HL-60 (cell line): ENCODE data around the gene POLR1A.

Source experiments
- DNase-seq, 2 experiments: peaks; one replicate each; pipeline ENCODE4 v3.0.0-alpha.2; 2010 to 2020; ENCODE audit warnings: low read depth in 1 of 2, low spot score in 1 of 2
- H3K27ac ChIP-seq: fragments of 250-450 bp; sonication (Bioruptor Pico); replicated peaks from 2 replicates; pipeline ENCODE4 v1.5.1; 2020; ENCODE audit warnings: mild to moderate bottlenecking, moderate library complexity
- H3K27me3 ChIP-seq: fragments of 250-450 bp; sonication (Bioruptor Pico); 2 replicates; pipeline ENCODE4 v1.5.1; 2021; ENCODE audit warnings: mild to moderate bottlenecking, moderate library complexity; ENCODE audit not compliant: insufficient read depth, poor library complexity, severe bottlenecking
- H3K4me3 ChIP-seq: replicated peaks from 2 replicates; pipeline ENCODE4 v1.5.1; 2011; ENCODE audit warnings: mild to moderate bottlenecking, control low read depth, low read length; ENCODE audit not compliant: insufficient read depth
- GABPA ChIP-seq: IDR thresholded peaks from 2 replicates; pipeline ENCODE4 v1.6.1; 2012; ENCODE audit warnings: low read depth
- POLR2AphosphoS5 ChIP-seq: IDR thresholded peaks from 2 replicates; pipeline ENCODE4 v1.6.1; 2012; ENCODE audit warnings: low read depth
- SPI1 ChIP-seq: IDR thresholded peaks from 2 replicates; pipeline ENCODE4 v1.6.1; 2012; ENCODE audit warnings: low read depth, mild to moderate bottlenecking, borderline replicate concordance
- TF ChIP-seq, protein P1 (sequence below): IDR thresholded peaks from 2 replicates; pipeline ENCODE4 v1.6.1; 2012; ENCODE audit warnings: low read depth; ENCODE audit not compliant: insufficient replicate concordance
- TF ChIP-seq, protein P2 (sequence below): IDR thresholded peaks from one replicate; pipeline ENCODE4 v1.5.1; 2011; ENCODE audit warnings: low read length, control low read depth, inconsistent platforms; ENCODE audit not compliant: insufficient read depth

POLR1A gene

DNA sequence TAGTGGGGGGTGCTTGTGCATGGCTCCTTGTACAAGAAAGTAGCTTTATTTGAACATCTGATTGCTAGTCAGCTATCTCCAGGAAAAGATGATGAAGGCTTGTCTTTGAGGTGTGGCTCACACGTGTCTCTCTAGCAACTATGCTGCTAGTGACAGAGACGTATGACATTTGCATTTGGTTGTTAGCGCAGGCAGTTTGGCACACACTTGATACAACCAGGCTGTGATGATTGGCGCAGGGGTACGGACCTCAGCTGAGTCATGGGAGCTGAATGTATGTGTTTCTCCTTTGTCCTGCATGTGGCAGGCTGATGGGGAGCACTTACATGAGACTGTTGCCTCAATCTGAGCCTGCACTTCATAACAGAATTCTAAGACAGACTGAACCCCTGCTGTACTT, 30.0 kb upstream of the POLR1A start:
- TF ChIP-seq POLR2AphosphoS5 (no peak), SPI1 (no peak), GABPA (no peak)
- TF ChIP-seq, protein P1, sequence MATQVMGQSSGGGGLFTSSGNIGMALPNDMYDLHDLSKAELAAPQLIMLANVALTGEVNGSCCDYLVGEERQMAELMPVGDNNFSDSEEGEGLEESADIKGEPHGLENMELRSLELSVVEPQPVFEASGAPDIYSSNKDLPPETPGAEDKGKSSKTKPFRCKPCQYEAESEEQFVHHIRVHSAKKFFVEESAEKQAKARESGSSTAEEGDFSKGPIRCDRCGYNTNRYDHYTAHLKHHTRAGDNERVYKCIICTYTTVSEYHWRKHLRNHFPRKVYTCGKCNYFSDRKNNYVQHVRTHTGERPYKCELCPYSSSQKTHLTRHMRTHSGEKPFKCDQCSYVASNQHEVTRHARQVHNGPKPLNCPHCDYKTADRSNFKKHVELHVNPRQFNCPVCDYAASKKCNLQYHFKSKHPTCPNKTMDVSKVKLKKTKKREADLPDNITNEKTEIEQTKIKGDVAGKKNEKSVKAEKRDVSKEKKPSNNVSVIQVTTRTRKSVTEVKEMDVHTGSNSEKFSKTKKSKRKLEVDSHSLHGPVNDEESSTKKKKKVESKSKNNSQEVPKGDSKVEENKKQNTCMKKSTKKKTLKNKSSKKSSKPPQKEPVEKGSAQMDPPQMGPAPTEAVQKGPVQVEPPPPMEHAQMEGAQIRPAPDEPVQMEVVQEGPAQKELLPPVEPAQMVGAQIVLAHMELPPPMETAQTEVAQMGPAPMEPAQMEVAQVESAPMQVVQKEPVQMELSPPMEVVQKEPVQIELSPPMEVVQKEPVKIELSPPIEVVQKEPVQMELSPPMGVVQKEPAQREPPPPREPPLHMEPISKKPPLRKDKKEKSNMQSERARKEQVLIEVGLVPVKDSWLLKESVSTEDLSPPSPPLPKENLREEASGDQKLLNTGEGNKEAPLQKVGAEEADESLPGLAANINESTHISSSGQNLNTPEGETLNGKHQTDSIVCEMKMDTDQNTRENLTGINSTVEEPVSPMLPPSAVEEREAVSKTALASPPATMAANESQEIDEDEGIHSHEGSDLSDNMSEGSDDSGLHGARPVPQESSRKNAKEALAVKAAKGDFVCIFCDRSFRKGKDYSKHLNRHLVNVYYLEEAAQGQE, result no peak
- TF ChIP-seq, protein P2, sequence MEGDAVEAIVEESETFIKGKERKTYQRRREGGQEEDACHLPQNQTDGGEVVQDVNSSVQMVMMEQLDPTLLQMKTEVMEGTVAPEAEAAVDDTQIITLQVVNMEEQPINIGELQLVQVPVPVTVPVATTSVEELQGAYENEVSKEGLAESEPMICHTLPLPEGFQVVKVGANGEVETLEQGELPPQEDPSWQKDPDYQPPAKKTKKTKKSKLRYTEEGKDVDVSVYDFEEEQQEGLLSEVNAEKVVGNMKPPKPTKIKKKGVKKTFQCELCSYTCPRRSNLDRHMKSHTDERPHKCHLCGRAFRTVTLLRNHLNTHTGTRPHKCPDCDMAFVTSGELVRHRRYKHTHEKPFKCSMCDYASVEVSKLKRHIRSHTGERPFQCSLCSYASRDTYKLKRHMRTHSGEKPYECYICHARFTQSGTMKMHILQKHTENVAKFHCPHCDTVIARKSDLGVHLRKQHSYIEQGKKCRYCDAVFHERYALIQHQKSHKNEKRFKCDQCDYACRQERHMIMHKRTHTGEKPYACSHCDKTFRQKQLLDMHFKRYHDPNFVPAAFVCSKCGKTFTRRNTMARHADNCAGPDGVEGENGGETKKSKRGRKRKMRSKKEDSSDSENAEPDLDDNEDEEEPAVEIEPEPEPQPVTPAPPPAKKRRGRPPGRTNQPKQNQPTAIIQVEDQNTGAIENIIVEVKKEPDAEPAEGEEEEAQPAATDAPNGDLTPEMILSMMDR, result no peak
- Histone ChIP-seq H3K4me3 (no peak overlapping the region), H3K27me3 (no peaks in the 10 kb centered on the region), H3K27ac (no peak overlapping the region)
- DNase-seq, result no peak

DNA sequence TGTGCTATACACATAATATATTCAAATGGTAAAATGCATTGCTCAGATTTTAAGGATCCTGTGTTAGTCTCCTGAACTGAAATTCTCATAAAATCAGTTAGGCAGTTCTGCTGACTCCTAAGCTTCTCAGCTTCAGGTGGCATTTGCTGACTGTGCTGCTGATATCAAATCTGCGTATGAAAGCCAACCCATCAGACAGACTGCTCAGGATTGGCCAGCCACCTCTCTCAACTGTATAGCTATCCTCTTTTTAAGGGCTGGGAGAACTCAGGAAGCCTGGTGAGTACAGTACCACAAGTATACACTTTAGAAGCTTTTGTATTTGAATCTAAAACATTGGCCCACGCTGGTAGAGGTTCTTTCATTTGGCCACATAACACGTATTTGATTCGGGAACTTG, 29.0 kb upstream of the POLR1A start:
- H3K27ac ChIP-seq, result no peak overlapping the region
- no peaks in the 10 kb centered on the region for H3K27me3 ChIP-seq
- DNase-seq, result no peak
- H3K4me3 ChIP-seq, result no peak overlapping the region
- TF ChIP-seq SPI1 (no peak), POLR2AphosphoS5 (no peak), GABPA (no peak)

DNA sequence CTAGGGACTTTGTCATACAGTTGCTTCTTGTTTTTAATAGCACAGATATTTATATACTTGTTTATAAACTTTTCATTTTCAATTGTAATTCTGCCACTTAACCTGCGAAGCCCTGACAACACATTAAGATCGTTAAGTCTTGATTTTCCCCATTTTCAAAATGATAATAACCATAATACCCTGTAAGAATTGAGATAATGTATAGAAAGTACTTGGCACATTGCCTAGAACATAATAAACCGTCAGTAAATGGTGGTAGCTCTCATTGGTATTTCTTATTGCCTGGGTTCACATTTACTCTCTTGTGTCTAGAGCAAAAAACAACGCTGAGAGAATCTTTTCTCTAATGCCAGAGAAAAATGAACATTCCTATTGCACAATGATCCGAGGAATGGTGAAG, 19.0 kb upstream of the POLR1A start:
- Histone ChIP-seq H3K27me3 (no peaks in the 10 kb centered on the region), H3K27ac (no peak overlapping the region), H3K4me3 (no peak overlapping the region)
- TF ChIP-seq, protein P2, result no peak
- no peak for TF ChIP-seq POLR2AphosphoS5
- TF ChIP-seq GABPA, result no peak
- TF ChIP-seq, protein P1, result no peak
- no peak for TF ChIP-seq SPI1
- DNase-seq, result no peak

DNA sequence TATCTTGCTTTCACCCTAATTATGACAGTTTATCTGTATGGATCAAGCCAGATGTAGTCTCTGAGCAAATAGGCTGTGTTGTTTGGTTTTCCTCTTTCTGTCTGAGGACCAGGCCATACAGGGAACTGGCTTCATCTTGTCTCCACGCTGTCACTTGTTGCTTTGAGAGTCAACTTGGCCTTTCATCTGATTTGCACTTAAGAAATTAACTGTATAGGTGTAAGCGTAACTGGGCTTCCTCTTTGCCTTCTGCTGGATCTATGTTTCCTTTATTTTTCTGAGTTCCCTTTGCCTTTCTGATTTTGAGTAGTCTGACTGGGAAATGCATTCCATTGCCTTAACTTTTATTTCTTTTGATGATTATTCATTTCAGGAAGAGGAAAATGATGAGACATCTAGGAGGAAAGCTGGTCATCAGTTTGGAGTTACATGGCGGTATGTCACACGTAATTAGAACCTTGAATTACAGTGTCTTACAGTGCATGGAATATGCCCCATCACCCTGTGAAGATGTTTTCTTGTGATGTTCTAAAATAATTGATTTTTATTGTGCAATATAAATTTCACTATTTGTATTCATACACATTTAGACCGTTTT, 17.7 kb upstream of the POLR1A start:
- Histone ChIP-seq H3K27me3 (no peaks in the 10 kb centered on the region), H3K4me3 (no peak overlapping the region), H3K27ac (no peak overlapping the region)
- DNase-seq, result no peak
- TF ChIP-seq, protein P2, result no peak
- TF ChIP-seq SPI1, result no peak
- no peak for TF ChIP-seq GABPA
- TF ChIP-seq POLR2AphosphoS5, result no peak
- TF ChIP-seq, protein P1, result no peak
